DOHH2 (cell line): ENCODE results near the gene UNC80.

ENCODE experiments used
- H3F3A ChIP-seq: fragments of 200-600 bp; sonication (generic), shearing (Covaris generic); 2 replicates; pipeline ENCODE4 v1.6.0; 2016; ENCODE audit warnings: antibody characterized with exemption, mild to moderate bottlenecking; ENCODE audit not compliant: control insufficient read depth, insufficient read depth
- H3K27ac ChIP-seq: fragments of 200-600 bp; sonication (generic); 2 replicates; pipeline ENCODE4 v1.5.1; 2014; ENCODE audit warnings: low read depth, mild to moderate bottlenecking, low read length, moderate library complexity
- H3K27me3 ChIP-seq: fragments of 200-600 bp; sonication (generic); 2 replicates; pipeline ENCODE4 v1.6.1; 2014; ENCODE audit warnings: mild to moderate bottlenecking, low read length, mixed read lengths; ENCODE audit not compliant: control insufficient read depth
- H3K36me3 ChIP-seq: fragments of 200-600 bp; sonication (generic); 2 replicates; pipeline ENCODE4 v1.6.1; 2014; ENCODE audit warnings: mild to moderate bottlenecking, low read length, moderate library complexity, mixed read lengths; ENCODE audit not compliant: control insufficient read depth
- H3K4me1 ChIP-seq: fragments of 200-600 bp; sonication (generic); 2 replicates; pipeline ENCODE4 v1.6.1; 2014; ENCODE audit warnings: mild to moderate bottlenecking, low read length, mixed read lengths; ENCODE audit not compliant: control insufficient read depth
- H3K4me2 ChIP-seq: fragments of 200-600 bp; sonication (generic); 2 replicates; pipeline ENCODE4 v1.6.0; 2014; ENCODE audit warnings: mild to moderate bottlenecking, low read length, moderate library complexity
- H3K4me3 ChIP-seq: fragments of 200-600 bp; sonication (generic); 2 replicates; pipeline ENCODE4 v1.5.1; 2014; ENCODE audit warnings: mild to moderate bottlenecking, low read length, mixed read lengths
- H3K79me2 ChIP-seq: fragments of 200-600 bp; sonication (generic); 2 replicates; pipeline ENCODE4 v1.6.1; 2014; ENCODE audit warnings: mild to moderate bottlenecking, low read length, mixed read lengths; ENCODE audit not compliant: control insufficient read depth
- H3K9me2 ChIP-seq: fragments of 200-600 bp; sonication (generic); replicated peaks from 2 replicates; pipeline ENCODE4 v1.6.1; 2014; ENCODE audit warnings: mild to moderate bottlenecking, low read length, mixed read lengths; ENCODE audit not compliant: control insufficient read depth
- H3K9me3 ChIP-seq: fragments of 200-600 bp; sonication (generic); 2 replicates; pipeline ENCODE4 v1.6.1; 2014; ENCODE audit warnings: antibody characterized with exemption, low read length, mixed read lengths; ENCODE audit not compliant: control insufficient read depth, insufficient read depth
- H4K20me1 ChIP-seq: fragments of 200-600 bp; sonication (generic); 2 replicates; pipeline ENCODE4 v1.6.0; 2014; ENCODE audit warnings: low read depth, mild to moderate bottlenecking, antibody characterized with exemption, low read length, moderate library complexity; ENCODE audit not compliant: control insufficient read depth, insufficient read depth
- CTCF ChIP-seq: fragments of 200-600 bp; sonication (generic); IDR thresholded peaks from one replicate; pipeline ENCODE4 v1.5.1; 2014; ENCODE audit warnings: antibody characterized with exemption, mild to moderate bottlenecking, low read depth, low read length; ENCODE audit not compliant: poor library complexity, severe bottlenecking
- EZH2phosphoT487 ChIP-seq: fragments of 200-600 bp; sonication (generic); IDR thresholded peaks from 2 replicates; pipeline ENCODE4 v1.6.1; 2017; ENCODE audit warnings: borderline replicate concordance, mild to moderate bottlenecking, antibody characterized with exemption, low read length, moderate library complexity, mixed read lengths

The UNC80 gene

GRCh38 chr2:209878701-209879100 is 107.1 kb downstream of the UNC80 start:
- Histone ChIP-seq H3K4me3 (no peak overlapping the region), H3K4me2 (no peak overlapping the region), H3K9me3 (no peaks in the 10 kb centered on the region), H3K36me3 (no peaks in the 10 kb centered on the region), H3F3A (no peaks in the 10 kb centered on the region), H3K9me2 (no peaks in the 10 kb centered on the region), H3K79me2 (no peaks in the 10 kb centered on the region), H3K27ac (no peak overlapping the region), H3K4me1 (no peaks in the 10 kb centered on the region), H3K27me3 (peaks cover 3% of the 10 kb centered on the region; the same call in 1 of the 2 replicates), H4K20me1 (no peaks in the 10 kb centered on the region)
- TF ChIP-seq EZH2phosphoT487, result no peak
- no peak for TF ChIP-seq CTCF

GRCh38 chr2:209900638-209901037 is 129.0 kb downstream of the UNC80 start:
- H3K9me2 ChIP-seq, result no peaks in the 10 kb centered on the region
- H3K36me3 ChIP-seq, result no peaks in the 10 kb centered on the region
- H3K9me3 ChIP-seq, result no peaks in the 10 kb centered on the region
- no peaks in the 10 kb centered on the region for H4K20me1 ChIP-seq
- TF ChIP-seq CTCF, result no peak
- TF ChIP-seq EZH2phosphoT487, result no peak
- H3K4me3 ChIP-seq, result no peak overlapping the region
- H3K4me1 ChIP-seq, result no peaks in the 10 kb centered on the region
- H3K27me3 ChIP-seq, result no peaks in the 10 kb centered on the region
- no peak overlapping the region for H3K27ac ChIP-seq
- no peak overlapping the region for H3K4me2 ChIP-seq
- H3F3A ChIP-seq, result no peaks in the 10 kb centered on the region
- no peaks in the 10 kb centered on the region for H3K79me2 ChIP-seq

- Histone ChIP-seq H3K27ac (no peak overlapping the region), H3K36me3 (no peaks in the 10 kb centered on the region), H3K9me3 (no peaks in the 10 kb centered on the region), H3K4me2 (no peak overlapping the region), H3K9me2 (no peaks in the 10 kb centered on the region), H3K27me3 (no peaks in the 10 kb centered on the region), H3F3A (no peaks in the 10 kb centered on the region), H3K4me3 (no peak overlapping the region), H4K20me1 (no peaks in the 10 kb centered on the region), H3K79me2 (no peaks in the 10 kb centered on the region), H3K4me1 (no peaks in the 10 kb centered on the region)
- TF ChIP-seq EZH2phosphoT487 (no peak), CTCF (no peak)
Observed at GRCh38 chr2:209901172-209901571, 129.5 kb downstream of the UNC80 start.

GRCh38 chr2:209905691-209906090 is 134.1 kb downstream of the UNC80 start:
- H3K4me1 ChIP-seq, result no peaks in the 10 kb centered on the region
- no peaks in the 10 kb centered on the region for H3K79me2 ChIP-seq
- H3K27me3 ChIP-seq, result no peaks in the 10 kb centered on the region
- TF ChIP-seq EZH2phosphoT487, result no peak
- no peak for TF ChIP-seq CTCF
- no peak overlapping the region for H3K4me3 ChIP-seq
- no peaks in the 10 kb centered on the region for H3F3A ChIP-seq
- no peaks in the 10 kb centered on the region for H3K9me3 ChIP-seq
- no peak overlapping the region for H3K4me2 ChIP-seq
- H3K36me3 ChIP-seq, result no peaks in the 10 kb centered on the region
- H3K27ac ChIP-seq, result no peak overlapping the region
- H3K9me2 ChIP-seq, result no peaks in the 10 kb centered on the region
- H4K20me1 ChIP-seq, result no peaks in the 10 kb centered on the region
